GM19463 (cell line): ENCODE results near the gene GABRG3.

Experiments used
- ATAC-seq: cut with Tn5 transposase; IDR thresholded peaks from one replicate; pipeline ENCODE4 v1.9.1; 2021; ENCODE audit warnings: mild to moderate bottlenecking, moderate library complexity; ENCODE audit not compliant: unreplicated experiment

GABRG3 gene

DNA sequence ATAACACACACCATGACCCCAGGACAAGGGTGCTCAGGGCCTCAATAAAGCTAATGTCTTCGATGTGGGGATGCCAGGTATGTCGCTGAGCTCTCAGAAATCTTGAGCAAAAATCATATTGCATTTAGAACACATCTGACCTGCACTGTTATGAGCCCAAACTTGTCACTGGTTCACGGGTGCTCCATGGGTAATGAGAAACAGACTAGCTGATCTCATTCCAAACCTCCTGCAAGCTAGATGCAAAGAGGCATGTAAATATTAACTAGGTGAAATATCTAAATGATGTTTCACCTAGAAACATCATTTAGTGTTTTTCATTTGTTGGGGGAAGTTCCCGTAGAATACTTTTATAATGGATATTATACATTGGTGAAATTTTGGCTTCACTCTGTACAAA is 578.8 kb downstream of the GABRG3 start:
- ATAC-seq: no peak

DNA sequence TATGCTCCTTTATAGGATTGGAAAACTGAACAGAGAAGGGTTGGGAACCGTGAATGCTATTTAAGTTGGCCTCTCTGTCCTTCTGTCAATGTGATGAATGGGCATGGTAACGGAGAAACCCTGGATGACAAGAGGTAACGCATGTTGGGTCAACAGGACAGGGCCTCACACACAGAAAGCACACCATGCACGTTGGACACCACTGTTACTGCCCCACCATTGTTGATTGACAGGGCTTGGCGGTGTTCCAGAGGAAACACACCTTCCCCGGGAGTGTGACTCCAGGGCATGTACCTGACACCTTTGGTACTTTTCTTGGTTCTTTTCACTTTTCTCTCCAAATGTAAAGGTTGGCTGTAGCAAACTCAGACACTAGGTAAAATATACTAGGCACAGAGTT is 579.7 kb downstream of the GABRG3 start:
- no peak for ATAC-seq

- no peak for ATAC-seq
These were observed 590.8 kb downstream of the GABRG3 start for GRCh38 chr15:27561816-27562215.

DNA sequence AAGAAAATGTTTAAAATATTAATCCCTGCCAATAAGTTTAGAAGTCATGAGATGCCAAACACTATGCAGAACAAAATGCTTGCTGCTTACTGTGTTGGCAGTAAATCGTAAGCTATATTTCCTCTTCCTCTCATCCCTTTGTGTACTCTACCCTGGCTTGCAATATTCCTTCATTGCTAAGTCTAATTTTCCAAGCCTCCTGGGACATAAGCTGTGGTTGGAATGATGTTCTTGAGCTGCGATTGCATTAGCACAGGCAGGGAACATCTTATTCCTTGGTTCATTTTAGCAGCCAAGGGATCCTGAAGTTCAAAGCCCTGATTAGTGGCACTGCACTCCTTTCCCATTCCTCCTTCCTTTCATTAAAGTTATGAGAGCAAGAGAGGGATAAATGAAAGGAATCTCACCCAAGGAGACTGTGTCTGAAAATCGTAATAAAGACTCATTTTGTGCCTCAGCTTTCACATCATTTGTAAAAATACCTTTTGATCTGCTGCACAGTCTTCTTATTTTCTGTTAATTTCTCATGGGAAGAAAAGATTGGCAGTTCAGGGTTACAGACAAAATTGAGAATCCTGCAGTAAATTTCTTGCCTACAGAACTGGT is 592.9 kb downstream of the GABRG3 start:
- ATAC-seq: no peak

GRCh38 chr15:27564656-27565055 is 593.7 kb downstream of the GABRG3 start:
- no peak for ATAC-seq

DNA sequence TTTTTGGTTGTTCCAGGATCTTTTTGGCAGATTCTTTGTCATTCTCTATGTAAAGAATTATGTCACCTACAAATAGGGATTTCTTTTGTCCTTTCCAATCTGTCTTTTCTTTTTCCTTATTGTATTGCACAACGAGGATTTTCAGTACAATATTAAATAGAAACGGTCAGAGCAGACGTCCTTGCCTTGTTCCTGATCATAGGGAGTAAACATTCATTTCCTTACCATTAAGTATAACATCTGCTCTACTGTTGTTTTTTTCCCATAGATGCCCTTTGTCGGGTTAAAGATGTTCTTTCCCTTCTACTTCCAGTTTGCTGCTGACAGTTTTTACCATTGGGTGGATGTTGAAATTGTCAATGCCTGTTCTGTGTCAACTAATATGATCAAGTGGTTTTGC is 599.8 kb downstream of the GABRG3 start:
- no peak for ATAC-seq

DNA sequence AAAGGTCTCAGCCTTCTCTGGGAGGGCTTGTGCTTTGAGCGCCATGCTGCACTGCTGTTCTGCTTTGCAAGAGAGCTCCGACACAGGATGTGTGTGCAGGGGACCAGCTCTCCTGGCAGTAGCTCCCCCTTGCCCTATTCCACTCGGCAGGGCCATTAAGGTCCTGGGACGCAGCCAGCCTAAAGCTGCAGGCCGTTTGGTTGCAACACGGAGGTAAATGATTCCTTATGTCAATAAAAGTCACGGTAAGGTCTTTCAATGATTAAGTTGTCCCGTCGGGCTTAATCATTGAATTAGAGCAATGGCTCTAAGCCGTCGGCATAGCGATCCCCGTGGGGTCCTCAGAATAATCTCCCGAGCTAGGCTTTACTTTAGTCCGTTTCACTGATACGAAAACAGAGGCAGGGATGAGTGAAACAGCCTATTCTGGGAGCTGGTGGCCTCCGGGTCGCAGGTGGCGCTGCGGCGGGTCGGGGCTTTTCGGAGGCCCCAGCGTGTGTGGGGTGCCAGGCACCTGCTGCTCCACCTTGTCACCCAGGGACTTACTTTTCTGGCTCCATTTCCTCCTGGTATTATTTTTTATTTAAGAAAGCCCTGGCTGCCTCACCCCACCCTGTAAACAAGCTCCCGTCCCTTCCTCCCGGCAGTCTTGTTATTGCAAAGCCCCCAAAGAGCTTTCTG is 603.0 kb downstream of the GABRG3 start:
- no peak for ATAC-seq

DNA sequence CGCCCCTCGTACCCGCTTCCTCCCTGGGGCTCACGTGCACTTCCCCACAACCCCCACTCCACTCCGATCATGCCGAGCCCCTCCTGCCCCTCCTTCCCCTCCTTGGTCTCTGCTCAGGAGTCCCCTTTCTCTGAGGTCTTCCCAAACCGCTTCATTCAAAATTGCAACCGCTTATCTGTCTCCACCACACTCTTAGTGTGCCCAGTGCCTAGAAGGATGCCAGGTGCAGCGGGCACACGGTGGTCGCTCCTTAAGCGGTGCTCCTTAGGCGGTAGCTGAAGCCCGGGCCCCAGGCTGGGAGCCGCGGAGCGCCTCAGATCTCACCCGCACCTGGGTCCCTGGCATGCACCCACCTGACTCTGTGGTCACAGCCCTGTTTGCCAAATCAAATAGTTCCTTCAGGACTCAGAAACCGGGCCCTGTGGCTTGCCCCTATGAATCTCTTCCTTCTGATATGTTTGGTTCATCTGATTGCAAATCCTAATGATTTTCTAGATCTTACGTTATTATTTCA is 603.6 kb downstream of the GABRG3 start:
- no peak for ATAC-seq

DNA sequence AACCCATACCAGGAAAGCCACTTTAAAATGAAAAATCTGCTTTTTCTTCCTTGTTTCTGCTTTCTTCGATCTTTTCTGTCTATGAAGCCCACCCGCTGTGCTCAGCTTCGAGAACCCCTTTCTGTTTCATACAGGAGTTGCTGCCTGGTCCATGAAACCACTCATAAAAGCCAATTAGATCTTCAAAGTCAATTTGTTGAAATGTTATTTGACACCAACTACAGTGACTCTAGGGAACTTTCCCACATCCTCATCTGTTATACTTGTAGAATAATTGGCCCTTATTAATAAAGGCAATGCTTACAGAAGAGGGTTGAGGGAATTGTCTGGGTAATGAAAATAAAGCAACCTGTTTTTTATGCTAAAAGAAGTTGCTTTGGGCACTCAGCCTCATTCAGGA is 604.5 kb downstream of the GABRG3 start:
- ATAC-seq: no peak

DNA sequence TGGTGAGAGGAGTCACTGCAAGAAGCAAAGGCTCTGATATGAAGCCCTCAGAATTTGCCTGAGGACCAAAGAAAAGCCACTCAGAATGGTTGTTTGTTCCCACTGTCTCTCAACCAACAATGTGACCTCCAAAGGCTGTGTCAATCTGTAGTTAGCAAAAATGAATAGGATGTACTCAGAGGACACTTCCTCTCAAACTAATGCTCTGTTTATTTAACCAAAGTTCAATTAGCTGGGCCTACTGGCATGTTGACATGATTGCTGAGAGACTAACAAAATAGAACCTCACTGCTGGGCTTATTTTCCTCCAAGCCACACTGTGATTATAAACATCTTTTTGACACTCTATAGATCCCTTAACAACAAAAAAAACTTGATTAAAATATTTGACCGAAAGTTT is 605.6 kb downstream of the GABRG3 start:
- no peak for ATAC-seq

DNA sequence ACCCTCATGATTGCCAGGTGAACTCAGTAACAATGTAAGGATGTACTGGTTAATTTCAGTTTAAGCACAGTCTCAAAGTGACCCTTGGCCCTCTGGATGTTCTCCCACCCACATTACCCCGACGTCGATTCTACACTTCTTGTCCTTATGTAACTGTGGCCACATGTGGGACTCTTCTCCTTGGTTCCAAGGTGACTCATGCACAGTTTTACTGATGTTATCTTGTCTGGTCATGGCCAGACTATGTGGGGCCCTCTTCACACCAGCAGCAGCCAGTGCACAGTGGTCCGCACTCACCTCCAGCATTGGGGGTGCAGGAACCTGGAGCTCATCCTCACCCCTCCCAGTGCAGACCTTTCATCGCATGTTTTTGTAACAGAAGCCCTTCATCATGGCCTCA is 608.8 kb downstream of the GABRG3 start:
- ATAC-seq: no peak

DNA sequence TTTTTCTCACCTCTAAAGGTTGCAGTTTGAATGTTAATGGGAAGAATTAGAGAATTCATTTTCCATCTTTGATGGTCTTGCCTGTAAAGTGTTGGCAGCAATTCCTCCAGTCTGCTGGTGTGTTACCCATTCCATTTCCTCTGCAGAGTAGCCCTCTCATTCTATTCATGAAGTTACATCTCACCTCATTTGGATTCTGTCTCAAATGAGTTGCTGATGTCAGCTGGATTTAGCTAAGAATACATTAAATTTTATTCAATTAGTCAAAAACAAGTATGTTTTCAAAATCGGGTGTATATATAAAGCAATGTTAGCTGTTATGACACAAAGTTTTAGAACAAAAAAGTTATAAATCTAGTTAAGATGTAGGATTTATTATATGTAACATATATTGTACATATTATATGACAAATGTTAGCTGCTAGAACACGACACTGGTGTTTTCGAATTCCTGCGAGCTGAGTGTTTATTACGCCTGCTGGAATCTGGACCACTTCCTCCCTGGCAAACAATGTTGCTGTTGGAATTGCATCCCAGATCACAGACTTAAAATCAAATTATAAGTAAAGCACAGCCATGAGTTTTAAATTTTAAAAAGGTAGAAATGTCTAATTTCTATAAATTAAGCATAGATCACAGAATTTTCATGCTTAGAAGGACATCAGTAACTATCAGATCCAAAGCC is 611.9 kb downstream of the GABRG3 start:
- ATAC-seq: no peak

DNA sequence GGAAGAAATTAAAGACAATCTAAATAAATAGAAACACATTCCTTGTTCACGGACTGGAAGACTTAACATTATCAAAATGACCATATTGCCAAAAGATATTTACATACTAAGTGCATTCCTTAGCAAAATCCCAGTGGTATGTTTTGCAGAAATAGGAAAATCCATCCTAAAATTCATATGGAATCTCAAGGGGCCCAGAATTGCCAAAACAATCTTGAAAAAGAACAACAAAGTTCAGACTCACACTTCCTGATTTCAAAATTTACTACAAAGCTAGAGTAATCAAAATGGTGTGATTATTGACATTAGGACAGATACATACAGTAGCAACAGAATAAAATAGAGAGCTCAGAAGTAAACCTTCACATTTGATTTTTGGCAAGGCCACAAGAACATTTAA is 612.7 kb downstream of the GABRG3 start:
- no peak for ATAC-seq

DNA sequence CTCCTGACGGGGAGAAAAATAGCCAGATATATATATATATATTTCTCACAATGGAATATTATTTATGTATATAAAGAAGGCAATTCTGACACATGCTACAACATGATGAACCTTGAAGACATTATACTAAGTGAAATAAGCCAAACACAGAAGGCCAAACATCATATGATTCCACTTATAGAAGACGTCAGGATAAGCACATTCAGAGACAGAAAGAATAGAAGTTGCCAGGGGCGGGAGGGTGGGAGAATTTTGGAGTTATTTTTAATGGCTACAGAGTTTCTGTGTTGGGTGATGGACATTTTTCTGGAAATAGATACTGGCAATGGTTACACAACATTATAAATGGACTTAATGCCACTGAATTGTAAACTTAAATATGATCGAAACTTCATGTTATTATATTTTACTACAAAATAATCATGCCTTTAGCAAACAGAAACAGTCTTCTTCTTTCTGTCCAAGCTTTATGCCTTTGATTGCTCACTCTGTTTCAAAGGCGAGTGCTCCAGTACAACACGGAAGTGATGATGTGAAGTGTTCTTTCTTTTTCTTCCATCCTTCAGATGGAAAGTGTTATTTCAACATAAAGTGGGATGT is 614.2 kb downstream of the GABRG3 start:
- no peak for ATAC-seq

- no peak for ATAC-seq
These were observed 616.8 kb downstream of the GABRG3 start for GRCh38 chr15:27587810-27588209.

GRCh38 chr15:27589260-27589659 is 618.3 kb downstream of the GABRG3 start:
- no peak for ATAC-seq

- no peak for ATAC-seq
These were observed 618.8 kb downstream of the GABRG3 start for GRCh38 chr15:27589782-27590181.
